Heart left ventricle (tissue), 16 donors: Measurements from ENCODE around the gene PARM1. TPM values are rescaled to one million over a fixed set of nuclear protein-coding genes. Genes with fewer than 3 reads are reported as not detected.

ENCODE experiments used
- ATAC-seq, 4 donors: fragments of 200-7000 bp; cut with Tn5 transposase; one replicate each; pipeline ENCODE4 v1.9.1; 2020 to 2022; ENCODE audit warnings: moderate library complexity in 4 of 4, mild to moderate bottlenecking in 3 of 4, moderate number of reproducible peaks in 1 of 4
- DNase-seq, 5 donors: peaks; one replicate each; pipeline ENCODE4 v3.0.0-alpha.2; 2020
- H3K27ac ChIP-seq, 12 donors: fragments of 200-600 bp; sonication (generic) in 4 of 12; one replicate each; pipeline versions ENCODE4 v1.5.0 to v1.8.0; 2016 to 2022; ENCODE audit warnings: mild to moderate bottlenecking in 2 of 12
- H3K27me3 ChIP-seq, 9 donors: fragments of 200-600 bp; sonication (generic) in 2 of 9; one replicate each; pipeline versions ENCODE4 v1.5.1 to v1.8.0; 2016 to 2022; ENCODE audit warnings: mild to moderate bottlenecking in 3 of 9
- H3K36me3 ChIP-seq, 9 donors: fragments of 200-600 bp; sonication (generic) in 2 of 9; one replicate each; pipeline versions ENCODE4 v1.5.0 to v1.8.0; 2018 to 2022; ENCODE audit warnings: mild to moderate bottlenecking in 2 of 9
- H3K4me1 ChIP-seq, 12 donors: fragments of 200-600 bp; sonication (generic) in 4 of 12; one replicate each; pipeline versions ENCODE4 v1.5.0 to v1.8.0; 2016 to 2022; ENCODE audit warnings: mild to moderate bottlenecking in 3 of 12
- H3K4me3 ChIP-seq, 12 donors: fragments of 200-600 bp; sonication (generic) in 4 of 12; one replicate each; pipeline versions ENCODE4 v1.5.0 to v1.8.0; 2017 to 2022; ENCODE audit warnings: mild to moderate bottlenecking in 9 of 12, moderate library complexity in 4 of 12
- H3K9me3 ChIP-seq, 12 donors: fragments of 200-600 bp; sonication (generic) in 4 of 12; one replicate each; pipeline versions ENCODE4 v1.5.0 to v1.8.0; 2016 to 2022; ENCODE audit warnings: mild to moderate bottlenecking in 1 of 12
- CTCF ChIP-seq, 12 donors: fragments of 200-600 bp; sonication (generic) in 4 of 12; IDR thresholded peaks; one replicate each; pipeline versions ENCODE4 v1.5.0 to v1.8.0; 2018 to 2022; ENCODE audit warnings: antibody characterized with exemption in 12 of 12, mild to moderate bottlenecking in 5 of 12
- POLR2A ChIP-seq, 2 donors: fragments of 450-650 bp; IDR thresholded peaks; one replicate each; pipeline ENCODE4 v1.6.1; 2017; ENCODE audit warnings: antibody characterized with exemption in 2 of 2, mild to moderate bottlenecking in 2 of 2, moderate library complexity in 2 of 2
- WGBS, 4 donors: extraction: QIAGEN DNeasy Blood & Tissue Kit in 2 of 4; methylation state at CpG; one replicate each; pipeline versions ENCODE4 v1.1.5 to v1.1.7; 2013 to 2018; 5-methylcytosine and 5-hydroxymethylcytosine counted together
- intact Hi-C, 10 donors: fragments of 100-400 bp; cut with DNase I; formaldehyde crosslinking; loops; one replicate each; pipeline versions ENCODE4 v1.11.1 to v1.14.2; 2022
- polyA plus RNA-seq, 2 donors: library from polyadenylated mRNA; stranded (reverse); fragments of 200-250 nt; gene quantifications; one replicate each; pipeline ENCODE4 v1.2.3, GENCODE V29; 2013
- total RNA-seq, 9 donors: library from RNA; depleted of rRNA in 2 of 9; stranded (reverse); fragments of >200 nt in 2 of 9; fragmentation: NEBNext Ultra II Directional in 3 of 9; extraction: Animal tissue kit (Norgen Biotek cat#: 25700) in 3 of 9; gene quantifications; one replicate each; pipeline versions ENCODE4 v1.1.0 to v1.2.4, GENCODE V29; 2016 to 2023
- donor health status: ischemic (EF 13 %, LVEDD 7.1; RV severe dilation, severe dysfunction).
- donor health status: healthy with polysubstance abuse.
- donor health status: DM: no; HTN: yes; CAD: no.
- donor health status: DM: no; HTN: no; CAD: no.
- donor health status: ischemic (EF 25% LVEDD 6.9; RV normal size, moderate dysfunction).
- donor health status: ischemic (EF 25% LVEDD 5.7; RV mildly dilated, moderate dysfunction).
- donor health status: healthy.
- donor health status: DM: yes; HTN: yes; CAD: no.
- donor health status: ischemic (EF 35%, LVEDD 5.7; RV mildly dilated, moderate dysfunction).
- donor health status: nonischemic (EF 11% LVEDD 7.7; RV severe dilation, severe dysfunction).
- donor health status: DM: yes; HTN: yes; CAD: no.
- donor health status: PGD.
- donor health status: ischemic (EF 29% LVEDD 5.4; RV normal size, mild dysfunction).
- donor health status: nonischemic (EF 23%, LVEDD 6.1; RV moderate dilation, normal function).

Gene PARM1
- total and polyA plus RNA-seq, 11 donors: 28.8 to 144 (median 75.2) TPM

GRCh38 chr4:75056277-75056676, 123.4 kb downstream of the PARM1 start:
- H3K27ac ChIP-seq: no peak overlapping the region
- H3K36me3 ChIP-seq: no peaks in the 10 kb centered on the region
- no peak for TF ChIP-seq POLR2A (IDR thresholded peaks at IDR 0.05)
- peak in 3 of 12 donors; percentile 9 to 33 (median 12) for TF ChIP-seq CTCF (IDR thresholded peaks at IDR 0.05)
- H3K4me3 ChIP-seq: no peak overlapping the region
- intact Hi-C loops: loop anchor here in 6 of 10 donors (2.0 to 10.0 kb wide), 3 partner anchors 121 to 124 kb away; partner anchors contain the start of gene PARM1 (in 6 of the 6)
- H3K27me3 ChIP-seq: no peaks in the 10 kb centered on the region
- H3K9me3 ChIP-seq: no peaks in the 10 kb centered on the region
- peak in 3 of 4 donors; percentile 55 to 63 (median 60) for ATAC-seq
- WGBS, 4 donors: 37 to 60% (median 46%) methylated on average over 4 of the region's 4 CpGs
- no peak for DNase-seq
- H3K4me1 ChIP-seq: peaks cover 0 to 9% (median 0%) of the 10 kb centered on the region in 12 donors

GRCh38 chr4:75057369-75057768, 124.5 kb downstream of the PARM1 start:
- intact Hi-C loops: loop anchor here in 6 of 10 donors (2.0 to 10.0 kb wide), 3 partner anchors 123 to 125 kb away; partner anchors contain the start of gene PARM1 (in 6 of the 6)
- no peak for TF ChIP-seq POLR2A (IDR thresholded peaks at IDR 0.05)
- no peak for TF ChIP-seq CTCF (IDR thresholded peaks at IDR 0.05)

GRCh38 chr4:75058486-75058885, 125.6 kb downstream of the PARM1 start:
- WGBS, 4 donors: 70 to 93% (median 88%) methylated on average over 2 to 10 of the region's 10 CpGs
- H3K36me3 ChIP-seq: no peaks in the 10 kb centered on the region
- H3K4me1 ChIP-seq: peaks cover 0 to 1% (median 0%) of the 10 kb centered on the region in 12 donors
- H3K9me3 ChIP-seq: no peaks in the 10 kb centered on the region
- TF ChIP-seq CTCF (IDR thresholded peaks at IDR 0.05): no peak
- no peak for TF ChIP-seq POLR2A (IDR thresholded peaks at IDR 0.05)
- DNase-seq (no peak), ATAC-seq (no peak)
- H3K27ac ChIP-seq: no peak overlapping the region
- H3K27me3 ChIP-seq: no peaks in the 10 kb centered on the region
- H3K4me3 ChIP-seq: no peak overlapping the region
- intact Hi-C loops: loop anchor here in 5 of 10 donors (5.0 to 10.0 kb wide), 2 partner anchors 124 to 126 kb away; partner anchors contain the start of gene PARM1 (in 5 of the 5)

More at GRCh38 chr4:75057369-75057768, 124.5 kb downstream of the PARM1 start:
- Histone ChIP-seq H3K4me3 (no peak overlapping the region), H3K27me3 (no peaks in the 10 kb centered on the region), H3K36me3 (no peaks in the 10 kb centered on the region), H3K9me3 (no peaks in the 10 kb centered on the region), H3K27ac (no peak overlapping the region), H3K4me1 (peaks cover 0 to 9% (median 0%) of the 10 kb centered on the region in 12 donors)
- WGBS, 4 donors: 93 to 96% (median 94%) methylated on average over 15 of the region's 15 CpGs
- no peak for ATAC-seq
- DNase-seq: no peak

GRCh38 chr4:75063433-75063832, 130.5 kb downstream of the PARM1 start:
- DNase-seq: no peak
- WGBS, 4 donors: 90 to 92% (median 91%) methylated on average over 3 of the region's 3 CpGs
- H3K4me1 ChIP-seq: no peaks in the 10 kb centered on the region
- no peaks in the 10 kb centered on the region for H3K27me3 ChIP-seq
- no peak overlapping the region for H3K27ac ChIP-seq
- H3K36me3 ChIP-seq: no peaks in the 10 kb centered on the region
- H3K4me3 ChIP-seq: no peak overlapping the region
- intact Hi-C loops: no loop called here
- ATAC-seq: no peak
- no peak for TF ChIP-seq POLR2A (IDR thresholded peaks at IDR 0.05)
- TF ChIP-seq CTCF (IDR thresholded peaks at IDR 0.05): no peak
- H3K9me3 ChIP-seq: no peaks in the 10 kb centered on the region
